Stimulated activated CD4-positive, alpha-beta T cell treated with anti-CD3 and anti-CD28 coated beads, Interleukin-1b, Interleukin-23, amount 100 ng/mL, for 1 hour (primary cell): ENCODE results near the gene GRK4.
"Not testable (repeated sequence)": the region's sequence is repeated elsewhere in the genome, so short reads cannot be mapped to it uniquely, and the experiment has no call there.

Experiments used
- DNase-seq, 2 donors: peaks; one replicate each; pipeline ENCODE4 v3.0.0-alpha.2; 2020; ENCODE audit warnings: low read depth in 2 of 2

The GRK4 gene

GRCh38 chr4:2963175-2963965 lies at the start of gene GRK4, which contains the start of gene NOP14:
TSS of gene GRK4 (plus strand) at chr4:2963571. CDS start at chr4:2964071, 500 bp downstream.
TSS of gene NOP14 (minus strand) at chr4:2963406. CDS start at chr4:2963319, 87 bp downstream.
- DNase-seq, result peak; percentile 82 to 92

GRCh38 chr4:2914256-2915126 lies 48.9 kb upstream of the GRK4 start:
- DNase-seq, result no peak

- DNase-seq, result no peak
Measured at GRCh38 chr4:2915789-2916188, 47.6 kb upstream of the GRK4 start.

- DNase-seq, result not testable (repeated sequence)
Measured at GRCh38 chr4:2916696-2917095, 46.7 kb upstream of the GRK4 start.

GRCh38 chr4:2918300-2918699 lies 45.1 kb upstream of the GRK4 start:
- not testable (repeated sequence) for DNase-seq

- not testable (repeated sequence) for DNase-seq
Measured at GRCh38 chr4:2918714-2919113, 44.7 kb upstream of the GRK4 start.

- DNase-seq, result not testable (repeated sequence)
Measured at GRCh38 chr4:2922453-2923101, 40.8 kb upstream of the GRK4 start.

- no peak for DNase-seq
Measured at GRCh38 chr4:2923141-2923551, 40.2 kb upstream of the GRK4 start.

- no peak for DNase-seq
Measured at GRCh38 chr4:2923668-2924173, 39.6 kb upstream of the GRK4 start.

GRCh38 chr4:2924286-2924685 lies 39.1 kb upstream of the GRK4 start:
- no peak for DNase-seq

- DNase-seq, result no peak
Measured at GRCh38 chr4:2924765-2925301, 38.5 kb upstream of the GRK4 start.

GRCh38 chr4:2925496-2925895 lies 37.9 kb upstream of the GRK4 start:
- DNase-seq, result no peak

- DNase-seq, result no peak
Measured at GRCh38 chr4:2925931-2926860, 37.2 kb upstream of the GRK4 start.

GRCh38 chr4:2927016-2927695 lies 36.2 kb upstream of the GRK4 start:
- DNase-seq, result no peak

GRCh38 chr4:2927696-2928075 lies 35.7 kb upstream of the GRK4 start:
- no peak for DNase-seq

GRCh38 chr4:2928242-2929176 lies 34.9 kb upstream of the GRK4 start:
- DNase-seq, result no peak

- DNase-seq, result no peak
Measured at GRCh38 chr4:2929469-2929868, 33.9 kb upstream of the GRK4 start.

GRCh38 chr4:2930135-2930757 lies 33.1 kb upstream of the GRK4 start:
- DNase-seq, result no peak
